Measurements from ENCODE around the gene NT5C3A.
"Not testable (repeated sequence)": the region's sequence is repeated elsewhere in the genome, so short reads cannot be mapped to it uniquely, and the experiment has no call there.

The NT5C3A gene

GRCh38 chr7:32971967-32972366 lies 90.6 kb downstream of the NT5C3A start:
- DNase-seq, result not testable (repeated sequence)

GRCh38 chr7:32967268-32967582 lies 95.4 kb downstream of the NT5C3A start:
- not testable (repeated sequence) for DNase-seq

- DNase-seq, result not testable (repeated sequence)
These were observed 95.9 kb downstream of the NT5C3A start for GRCh38 chr7:32966489-32967267.

GRCh38 chr7:32964461-32965159 lies 98.0 kb downstream of the NT5C3A start:
- DNase-seq, result not testable (repeated sequence)
